Natural killer cell treated with Interleukin-12 subunit alpha and Interleukin-12 subunit beta and Interleukin-15 and Interleukin-18, amount 100 ng/mL, for 72 hours (primary cell): ENCODE data around the gene RIMS4. TPM values are rescaled to one million over a fixed set of nuclear protein-coding genes. Genes with fewer than 3 reads are reported as not detected.

Source experiments
- ATAC-seq, 2 donors: fragments of 150-1000 bp; cut with Tn5 transposase in 1 of 2; sonication (Bioruptor Pico), chemical (Tn5 transposase) in 1 of 2; 2 replicates each; pipeline ENCODE4 v1.10.0; 2021
- DNase-seq: peaks from one replicate; pipeline ENCODE4 v3.0.0; 2022; ENCODE audit warnings: low spot score
- H3K27ac Mint-ChIP-seq, 2 donors: 1 replicate in 1 of 2; 2 replicates in 1 of 2; pipeline ENCODE4 v1.8.0; 2022; ENCODE audit warnings: mixed read lengths in 2 of 2, mild to moderate bottlenecking in 1 of 2, moderate library complexity in 1 of 2
- H3K27me3 Mint-ChIP-seq, 2 donors: 1 replicate in 1 of 2; 2 replicates in 1 of 2; pipeline ENCODE4 v1.8.0; 2022; ENCODE audit warnings: mixed read lengths in 2 of 2
- H3K36me3 Mint-ChIP-seq: one replicate; pipeline ENCODE4 v1.8.0; 2022; ENCODE audit warnings: mixed read lengths
- H3K4me1 Mint-ChIP-seq, 2 donors: 1 replicate in 1 of 2; 2 replicates in 1 of 2; pipeline ENCODE4 v1.8.0; 2022; ENCODE audit warnings: low read depth in 2 of 2, mixed read lengths in 2 of 2, mild to moderate bottlenecking in 1 of 2
- H3K4me3 Mint-ChIP-seq: one replicate; pipeline ENCODE4 v1.8.0; 2022; ENCODE audit warnings: mixed read lengths
- H3K9me3 Mint-ChIP-seq: 2 replicates; pipeline ENCODE4 v1.8.0; 2022; ENCODE audit warnings: mixed read lengths
- total RNA-seq, 2 donors: library from RNA; stranded (reverse); gene quantifications; one replicate each; pipeline ENCODE4 v1.2.3, GENCODE V29; 2022

The RIMS4 gene
- total RNA-seq, 2 donors from 2014 or later: not detected

DNA sequence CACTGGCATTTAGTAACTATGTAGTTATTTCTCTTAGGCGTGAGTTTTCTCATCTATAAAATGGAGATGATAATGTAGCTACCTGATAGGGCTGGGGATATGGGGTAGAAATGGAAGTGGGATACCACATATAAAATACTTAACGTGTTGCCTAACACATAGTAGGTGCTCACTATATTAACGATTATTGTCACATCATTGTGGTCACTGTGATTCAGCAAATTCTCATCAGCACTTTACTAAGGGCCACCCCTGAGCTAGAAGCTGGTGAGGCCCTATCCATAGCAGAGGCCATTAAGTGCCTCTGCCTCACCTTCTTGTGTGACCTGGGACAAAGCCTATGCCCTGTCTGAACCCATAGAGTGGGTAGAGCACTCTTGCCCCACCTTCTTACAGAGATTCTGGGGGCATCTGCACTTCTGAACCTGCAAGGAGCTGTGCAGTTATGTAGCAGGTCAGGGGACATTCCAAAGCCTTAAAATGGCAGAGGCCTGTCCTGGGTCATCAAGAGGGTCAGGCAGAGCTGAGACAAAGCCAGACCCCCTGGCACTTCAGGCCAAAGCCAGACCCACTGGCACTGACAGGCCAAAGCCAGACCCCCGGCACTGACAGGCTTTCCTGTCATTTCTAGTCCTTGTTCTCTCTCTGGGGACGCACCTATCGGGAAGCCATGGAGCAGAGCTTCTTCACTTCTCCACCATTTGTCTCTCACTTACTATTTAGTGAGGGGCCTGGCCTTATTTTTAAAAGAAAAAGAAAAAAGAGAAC lies 7.0 kb upstream of the RIMS4 start:
- ATAC-seq: no peak
- H3K27me3 Mint-ChIP-seq: peaks cover 25 to 28% of the 10 kb centered on the region in 2 donors
- no peaks in the 10 kb centered on the region for H3K4me1 Mint-ChIP-seq
- DNase-seq: no peak
- no peaks in the 10 kb centered on the region for H3K9me3 Mint-ChIP-seq
- no peak overlapping the region for H3K27ac Mint-ChIP-seq
- H3K4me3 Mint-ChIP-seq: no peak overlapping the region
- H3K36me3 Mint-ChIP-seq: no peaks in the 10 kb centered on the region

DNA sequence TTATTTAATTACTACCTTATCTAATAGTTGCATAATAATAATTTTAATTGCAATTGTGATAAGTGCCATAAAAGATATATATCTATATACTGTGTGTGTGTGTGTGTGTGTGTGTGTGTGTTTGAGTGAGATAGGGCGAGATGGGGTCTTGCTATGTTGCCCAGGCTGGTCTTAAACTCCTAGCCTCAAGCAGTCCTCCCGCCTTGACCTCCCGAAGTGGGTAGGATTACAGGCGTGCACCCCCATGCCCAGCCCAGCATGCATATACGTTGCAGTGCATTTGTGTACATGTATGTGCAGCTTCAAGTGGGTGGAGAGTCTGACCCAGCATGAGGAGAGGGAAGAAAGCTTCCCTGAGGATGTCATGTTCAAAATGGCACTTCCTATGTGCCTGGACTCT lies 4.6 kb upstream of the RIMS4 start:
- ATAC-seq (no peak), DNase-seq (no peak)

DNA sequence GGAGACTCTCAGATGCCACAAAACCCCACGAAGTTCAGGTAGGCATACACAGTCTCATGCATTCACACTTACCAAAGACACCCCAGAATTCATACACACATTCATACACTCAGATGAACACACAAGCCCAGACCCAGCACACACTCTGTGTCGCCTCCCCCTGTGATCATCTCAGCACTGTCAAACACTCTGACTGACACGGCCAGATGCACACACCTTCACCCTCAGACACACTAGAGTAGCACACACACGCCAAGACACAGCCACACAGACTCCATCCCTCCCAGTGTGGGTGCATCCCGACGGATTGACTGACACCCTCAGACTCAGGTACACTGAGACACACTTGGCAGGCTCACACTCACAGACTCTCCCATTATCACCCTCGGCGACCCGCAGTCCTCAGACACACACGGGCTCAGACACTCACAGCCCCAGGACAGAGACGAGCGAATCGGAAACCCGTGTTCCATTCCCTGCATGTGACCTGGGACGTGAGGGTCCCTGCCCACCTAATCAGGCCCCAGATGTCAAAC lies 872 bp upstream of the RIMS4 start:
- H3K36me3 Mint-ChIP-seq: no peaks in the 10 kb centered on the region
- no peak overlapping the region for H3K27ac Mint-ChIP-seq
- no peaks in the 10 kb centered on the region for H3K9me3 Mint-ChIP-seq
- H3K27me3 Mint-ChIP-seq: peaks cover 51 to 55% of the 10 kb centered on the region in 2 donors
- H3K4me1 Mint-ChIP-seq: peaks cover 0 to 7% of the 10 kb centered on the region in 2 donors
- peak overlapping the region; percentile 53 for H3K4me3 Mint-ChIP-seq
- peak in 1 of 2 donors; percentile 24 for ATAC-seq
- no peak for DNase-seq

More for the DNA sequence above, 4.6 kb upstream of the RIMS4 start:
- H3K27me3 Mint-ChIP-seq: peaks cover 34 to 38% of the 10 kb centered on the region in 2 donors
- H3K4me1 Mint-ChIP-seq: peaks cover 0 to 7% of the 10 kb centered on the region in 2 donors
- no peak overlapping the region for H3K27ac Mint-ChIP-seq
- no peaks in the 10 kb centered on the region for H3K36me3 Mint-ChIP-seq
- H3K9me3 Mint-ChIP-seq: no peaks in the 10 kb centered on the region
- no peak overlapping the region for H3K4me3 Mint-ChIP-seq

DNA sequence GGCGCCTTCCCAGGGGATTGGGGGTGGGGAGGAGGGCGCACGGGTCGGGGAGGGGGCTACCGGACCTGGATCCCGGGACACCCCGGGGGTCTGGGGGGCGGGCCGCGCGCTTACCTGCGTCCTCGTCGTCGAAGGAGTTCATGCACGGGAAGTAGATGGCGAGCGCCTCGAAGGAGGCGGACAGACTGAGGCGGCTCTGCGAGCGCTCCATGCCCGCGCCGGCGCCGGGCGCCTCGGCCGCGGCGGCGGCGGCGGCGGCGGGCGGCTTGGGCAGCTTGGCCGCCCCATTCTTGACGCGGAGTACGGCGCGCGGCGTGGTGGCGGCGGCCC lies 320 bp downstream of the RIMS4 start:
- no peak for ATAC-seq

DNA sequence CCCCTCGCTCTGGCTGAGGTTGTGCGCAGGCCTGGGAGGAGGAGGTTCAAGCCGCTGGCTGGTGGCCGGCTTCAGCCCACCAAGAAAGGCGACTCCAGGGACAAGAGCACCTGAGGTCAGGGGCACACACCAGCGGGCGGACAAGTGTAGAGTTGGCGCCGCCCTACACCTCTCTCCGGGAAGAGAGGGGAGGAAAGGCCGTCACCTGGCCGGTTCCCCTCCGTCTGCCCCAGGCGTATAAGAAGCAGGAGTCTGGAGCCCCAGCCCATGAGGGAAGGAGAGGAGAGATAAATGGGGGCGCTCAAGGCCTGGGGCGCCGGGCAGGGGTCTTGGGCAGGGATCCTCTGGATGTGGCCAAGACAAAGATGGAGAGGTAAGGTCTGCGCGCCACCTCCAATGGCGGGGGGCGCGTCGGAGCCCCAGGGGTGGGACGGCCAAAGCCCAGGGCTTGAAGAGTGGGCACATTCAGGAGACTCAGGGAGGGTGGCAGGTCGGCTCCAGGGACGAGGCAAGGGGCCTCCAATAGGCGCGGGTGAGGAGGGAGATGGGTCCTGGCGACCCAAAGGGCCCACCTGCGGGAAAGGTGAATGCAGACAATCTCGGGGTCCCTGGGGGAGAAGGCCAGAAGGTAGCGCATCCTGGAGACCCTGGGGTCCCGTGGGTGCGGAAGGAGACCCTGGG lies 826 bp downstream of the RIMS4 start:
- Mint-ChIP-seq H3K36me3 (no peaks in the 10 kb centered on the region), H3K27me3 (peaks cover 50 to 51% of the 10 kb centered on the region in 2 donors), H3K4me1 (peaks cover 0 to 7% of the 10 kb centered on the region in 2 donors), H3K27ac (no peak overlapping the region), H3K9me3 (no peaks in the 10 kb centered on the region), H3K4me3 (peak overlapping the region; percentile 36)
- ATAC-seq: no peak
- no peak for DNase-seq

More for the DNA sequence above, 320 bp downstream of the RIMS4 start:
- Mint-ChIP-seq H3K4me3 (no peak overlapping the region), H3K4me1 (peaks cover 0 to 7% of the 10 kb centered on the region in 2 donors), H3K27ac (no peak overlapping the region), H3K27me3 (peaks cover 50 to 51% of the 10 kb centered on the region in 2 donors), H3K9me3 (no peaks in the 10 kb centered on the region), H3K36me3 (no peaks in the 10 kb centered on the region)
- no peak for DNase-seq

DNA sequence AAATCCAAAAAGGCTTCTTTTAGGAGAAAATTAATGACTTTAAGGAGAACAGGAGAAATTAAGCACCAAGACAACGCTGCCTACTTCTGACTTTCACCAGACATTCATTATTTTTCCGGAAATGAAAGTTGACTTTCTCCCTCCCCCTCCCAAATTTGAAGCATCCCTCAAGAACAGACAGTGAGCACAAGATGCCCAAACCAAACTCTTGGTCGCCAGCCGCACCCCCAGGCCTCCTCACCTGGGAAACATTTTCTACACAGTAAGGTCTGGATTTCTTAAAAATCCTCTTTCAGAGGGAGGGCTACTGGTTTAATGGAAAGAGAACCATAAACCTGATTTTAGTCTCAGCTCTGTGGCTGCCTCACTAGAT lies 2.7 kb downstream of the RIMS4 start:
- Mint-ChIP-seq H3K27ac (no peak overlapping the region), H3K27me3 (peaks cover 51 to 57% of the 10 kb centered on the region in 2 donors), H3K4me3 (no peak overlapping the region), H3K36me3 (no peaks in the 10 kb centered on the region), H3K9me3 (no peaks in the 10 kb centered on the region), H3K4me1 (peaks cover 0 to 7% of the 10 kb centered on the region in 2 donors)
- ATAC-seq (no peak), DNase-seq (no peak)

DNA sequence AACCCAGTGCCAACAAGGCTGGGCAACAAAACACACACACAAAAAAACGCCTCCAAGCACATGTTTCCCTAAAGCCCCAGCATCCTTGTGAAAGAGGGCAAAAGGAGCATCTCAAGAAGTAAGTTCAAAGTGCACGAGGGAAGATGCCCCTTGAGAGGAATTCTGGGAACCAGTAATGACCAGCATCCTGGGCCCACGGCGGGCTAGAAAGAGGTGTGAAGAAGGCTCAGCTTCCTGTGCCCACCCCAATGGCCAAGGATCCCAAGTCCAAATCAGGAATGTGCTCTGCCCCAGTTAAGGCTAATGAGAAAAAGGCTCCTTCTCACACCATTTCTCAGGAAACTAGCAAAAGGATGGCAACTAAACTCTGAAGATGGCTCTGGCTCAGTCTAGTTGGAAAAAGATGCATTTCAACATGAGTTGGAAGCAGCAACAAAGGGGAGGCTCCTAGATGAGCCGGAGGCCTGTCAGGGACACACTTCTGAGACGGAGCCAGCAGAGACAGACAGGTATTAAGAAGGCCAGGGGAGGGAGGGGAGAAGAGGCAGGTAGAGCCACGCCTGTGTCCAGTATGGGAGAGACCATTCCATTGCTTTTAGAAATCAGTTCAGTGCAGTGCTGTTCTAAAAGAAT lies 3.2 kb downstream of the RIMS4 start:
- ATAC-seq: no peak
- no peak for DNase-seq
- Mint-ChIP-seq H3K36me3 (no peaks in the 10 kb centered on the region), H3K4me1 (peaks cover 0 to 7% of the 10 kb centered on the region in 2 donors), H3K4me3 (no peak overlapping the region), H3K9me3 (no peaks in the 10 kb centered on the region), H3K27me3 (peaks cover 50 to 57% of the 10 kb centered on the region in 2 donors), H3K27ac (no peak overlapping the region)

DNA sequence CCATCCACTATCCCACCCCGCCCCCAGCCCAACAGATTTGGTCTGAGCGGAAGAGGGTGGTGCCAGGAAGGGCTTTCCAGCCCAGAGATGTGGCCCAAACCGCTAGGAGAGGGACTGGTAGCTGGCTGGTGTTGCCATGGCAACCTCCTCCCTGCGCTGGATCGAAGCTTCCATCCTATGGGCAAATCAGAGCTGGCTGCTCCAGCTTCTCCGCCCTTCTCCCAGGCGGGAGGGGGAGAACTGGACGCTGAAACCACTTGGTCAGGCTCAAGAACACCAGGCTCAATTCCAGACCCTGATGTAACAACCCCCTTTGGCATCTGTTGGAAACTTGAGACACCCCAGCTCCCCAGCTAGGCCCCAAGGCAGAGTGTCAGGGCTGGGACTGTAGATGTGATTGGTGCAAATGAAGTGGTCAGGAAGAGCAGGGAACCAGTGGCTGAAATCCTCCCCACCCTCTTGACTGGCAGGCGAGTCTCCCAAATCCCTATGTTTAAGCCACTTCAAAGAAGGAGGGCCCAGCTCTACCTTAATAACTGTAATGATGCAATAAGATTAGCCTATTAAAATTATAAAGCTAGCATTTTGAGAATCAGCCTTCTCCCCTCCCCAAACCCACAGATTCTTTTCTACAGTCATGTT lies 4.2 kb downstream of the RIMS4 start:
- peaks cover 45 to 51% of the 10 kb centered on the region in 2 donors for H3K27me3 Mint-ChIP-seq
- no peaks in the 10 kb centered on the region for H3K9me3 Mint-ChIP-seq
- no peaks in the 10 kb centered on the region for H3K36me3 Mint-ChIP-seq
- H3K4me3 Mint-ChIP-seq: no peak overlapping the region
- ATAC-seq: no peak
- peaks cover 0 to 3% of the 10 kb centered on the region in 2 donors for H3K4me1 Mint-ChIP-seq
- DNase-seq: no peak
- H3K27ac Mint-ChIP-seq: no peak overlapping the region

DNA sequence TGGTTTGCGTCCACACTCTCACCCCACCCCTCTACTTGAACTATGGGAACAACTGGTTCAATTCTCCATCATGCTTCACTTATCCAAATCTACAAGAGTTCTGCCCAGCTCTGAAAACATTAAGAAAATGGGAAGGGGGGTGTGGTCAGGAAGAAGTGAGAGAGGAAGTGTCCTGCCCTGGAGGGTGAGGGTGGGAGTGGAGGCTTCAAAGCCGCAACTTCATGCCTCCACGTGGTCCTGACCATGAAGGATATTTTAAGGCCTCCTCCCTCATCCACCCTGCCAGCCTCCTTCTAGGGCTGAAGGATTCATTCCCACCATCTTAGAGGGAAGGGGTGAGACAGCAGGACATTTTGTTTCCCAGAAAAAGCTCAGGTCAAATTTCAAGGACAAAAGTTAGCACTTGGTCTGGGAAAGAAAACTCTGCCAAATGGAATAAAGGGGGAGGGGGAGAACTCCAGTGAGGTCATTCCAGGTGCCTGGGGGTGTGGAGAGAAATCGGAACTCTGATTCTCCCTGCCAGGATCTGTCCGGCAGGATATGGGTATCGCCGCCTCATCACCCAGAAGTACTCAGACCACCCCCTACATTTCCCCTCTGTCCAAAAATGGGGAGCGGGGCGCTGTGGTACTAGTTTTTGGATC lies 4.9 kb downstream of the RIMS4 start:
- Mint-ChIP-seq H3K4me3 (no peak overlapping the region), H3K27me3 (peaks cover 40 to 46% of the 10 kb centered on the region in 2 donors)

DNA sequence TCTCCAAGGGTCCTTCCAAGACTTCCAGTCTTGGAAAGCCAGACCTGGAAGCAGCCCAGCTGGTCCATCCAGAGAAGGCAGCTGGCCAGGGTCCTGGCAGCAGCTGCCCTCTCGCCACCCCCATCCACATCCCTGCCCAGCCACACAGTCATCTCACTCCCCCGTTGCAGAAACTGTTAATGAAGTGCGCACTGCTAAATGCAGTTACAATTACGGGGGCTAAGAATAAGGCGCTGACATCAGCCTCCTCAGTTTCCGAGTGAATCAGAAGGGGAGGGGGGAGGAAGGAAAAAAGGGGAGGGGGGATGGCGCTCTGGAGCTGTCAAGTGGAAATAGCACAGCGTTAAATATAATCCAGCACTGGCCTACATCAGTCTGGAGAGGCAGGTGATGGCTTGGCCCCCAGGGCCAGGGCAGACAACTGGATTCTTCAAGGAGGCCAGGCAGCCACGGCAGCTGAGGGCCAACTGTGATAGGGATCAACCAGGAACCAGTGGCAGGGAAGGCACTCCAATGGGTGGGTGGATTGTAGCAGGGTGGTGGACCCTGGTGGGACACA lies 6.9 kb downstream of the RIMS4 start:
- Mint-ChIP-seq H3K27me3 (peaks cover 27 to 34% of the 10 kb centered on the region in 2 donors), H3K36me3 (no peaks in the 10 kb centered on the region), H3K9me3 (no peaks in the 10 kb centered on the region), H3K4me3 (no peak overlapping the region), H3K4me1 (no peaks in the 10 kb centered on the region), H3K27ac (no peak overlapping the region)
- ATAC-seq (no peak), DNase-seq (no peak)

More for the DNA sequence above, 4.9 kb downstream of the RIMS4 start:
- no peaks in the 10 kb centered on the region for H3K36me3 Mint-ChIP-seq
- no peak for DNase-seq
- H3K9me3 Mint-ChIP-seq: no peaks in the 10 kb centered on the region
- H3K4me1 Mint-ChIP-seq: no peaks in the 10 kb centered on the region
- no peak overlapping the region for H3K27ac Mint-ChIP-seq
- no peak for ATAC-seq

DNA sequence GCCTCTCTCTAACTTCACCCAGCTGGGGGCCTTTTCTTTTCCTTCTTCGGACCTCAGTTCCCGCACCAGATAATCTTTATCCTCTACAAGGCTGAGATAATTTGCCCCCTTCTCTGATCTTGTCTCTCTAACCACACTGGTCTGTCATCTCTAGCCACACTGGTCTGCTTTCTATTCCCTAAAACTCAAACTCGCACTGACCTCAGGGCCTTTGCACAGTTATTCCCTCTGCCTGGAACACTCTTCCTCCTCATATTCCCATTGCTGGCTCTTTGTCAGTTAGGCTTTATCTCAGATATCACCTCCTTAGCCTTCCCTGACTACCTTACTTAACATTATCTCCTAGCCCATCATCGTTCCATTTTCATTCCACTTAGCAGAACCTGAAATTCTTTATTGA lies 7.6 kb downstream of the RIMS4 start:
- Mint-ChIP-seq H3K27me3 (peaks cover 19 to 28% of the 10 kb centered on the region in 2 donors), H3K9me3 (no peaks in the 10 kb centered on the region), H3K4me1 (no peaks in the 10 kb centered on the region), H3K36me3 (no peaks in the 10 kb centered on the region), H3K4me3 (no peak overlapping the region), H3K27ac (no peak overlapping the region)
- ATAC-seq (no peak), DNase-seq (no peak)

DNA sequence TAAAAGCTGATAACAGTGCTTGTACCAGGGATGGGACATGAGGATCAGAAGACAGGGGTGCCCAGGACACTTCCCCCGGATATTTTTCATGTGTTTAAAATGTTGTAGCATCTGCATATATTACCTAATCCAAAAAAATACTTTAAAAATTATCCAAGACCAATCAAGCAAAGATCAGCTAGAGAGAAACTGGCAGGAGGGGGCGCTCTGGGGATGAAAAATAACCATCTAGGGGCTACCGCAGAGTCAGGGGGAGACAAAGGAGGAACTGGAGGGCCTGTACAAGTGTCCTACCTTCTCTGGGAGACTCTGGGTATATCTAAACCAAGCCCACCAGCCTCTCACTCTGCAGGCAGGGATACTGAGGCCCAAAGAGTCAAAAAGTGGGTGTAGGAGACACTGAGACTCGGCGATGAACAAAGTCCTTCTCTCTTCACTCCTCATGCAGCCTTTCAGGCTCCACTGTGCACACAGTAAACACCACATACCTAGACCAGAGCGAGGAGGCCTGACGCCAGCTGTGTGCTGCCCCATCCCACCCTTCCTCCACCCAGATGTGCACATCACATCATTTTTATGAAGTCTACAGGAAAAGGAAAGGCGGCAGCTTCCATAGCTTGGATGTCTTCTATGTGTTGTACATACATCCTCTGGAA lies 9.8 kb downstream of the RIMS4 start:
- ATAC-seq: no peak
- no peaks in the 10 kb centered on the region for H3K36me3 Mint-ChIP-seq
- H3K4me3 Mint-ChIP-seq: no peak overlapping the region
- no peak overlapping the region for H3K27ac Mint-ChIP-seq
- H3K27me3 Mint-ChIP-seq: peaks cover 12 to 15% of the 10 kb centered on the region in 2 donors
- no peaks in the 10 kb centered on the region for H3K4me1 Mint-ChIP-seq
- no peak for DNase-seq
- H3K9me3 Mint-ChIP-seq: no peaks in the 10 kb centered on the region
